ENCODE results near the gene SERHL2. TPM values are rescaled to one million over a fixed set of nuclear protein-coding genes. Genes with fewer than 3 reads are reported as not detected.
"Not testable (repeated sequence)": the region's sequence is repeated elsewhere in the genome, so short reads cannot be mapped to it uniquely, and the experiment has no call there.

Gene SERHL2
- total RNA-seq, 1 experiment from 2014 or later, result 0.61 TPM

DNA sequence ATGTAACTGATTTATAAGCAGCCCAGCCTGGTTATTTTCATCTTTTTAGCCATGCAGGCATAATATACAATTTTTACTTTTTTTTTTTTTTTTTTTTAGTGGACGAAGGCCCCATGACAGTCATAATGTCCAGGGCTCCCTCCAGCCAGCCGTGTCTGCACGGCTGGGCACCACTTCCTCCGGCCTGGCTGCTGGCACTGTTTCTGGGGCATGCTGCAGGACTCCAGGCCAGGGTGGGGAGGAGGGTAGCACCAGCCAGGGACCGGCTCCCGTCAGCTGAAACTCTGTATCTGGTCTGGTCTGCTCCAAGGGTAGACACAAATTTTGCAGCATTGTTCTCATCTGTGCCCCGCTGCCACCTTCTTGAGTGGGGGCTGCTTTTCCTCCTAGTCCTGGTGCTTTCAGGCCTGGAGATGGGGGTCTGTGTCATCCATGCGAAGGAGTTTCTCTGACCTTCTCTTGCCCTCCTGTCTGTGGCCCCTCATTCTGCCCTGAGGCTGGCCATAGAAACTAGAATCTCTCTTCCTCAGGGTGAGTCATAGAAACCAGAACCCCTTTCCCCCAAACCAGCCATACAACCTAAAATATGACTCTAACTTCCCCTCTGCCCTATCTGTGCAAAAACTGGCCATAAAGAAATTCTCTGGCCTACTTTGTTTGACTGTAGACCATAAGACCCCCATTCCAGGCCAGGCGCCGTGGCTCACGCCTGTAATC, 25.0 kb upstream of the SERHL2 start:
- no peaks in the 10 kb centered on the region for H3K9me3 Mint-ChIP-seq (ENCODE audit: unreplicated experiment)
- no peaks in the 10 kb centered on the region for H3K36me3 Mint-ChIP-seq (ENCODE audit: insufficient read depth, unreplicated experiment)
- TF ChIP-seq, protein P1, sequence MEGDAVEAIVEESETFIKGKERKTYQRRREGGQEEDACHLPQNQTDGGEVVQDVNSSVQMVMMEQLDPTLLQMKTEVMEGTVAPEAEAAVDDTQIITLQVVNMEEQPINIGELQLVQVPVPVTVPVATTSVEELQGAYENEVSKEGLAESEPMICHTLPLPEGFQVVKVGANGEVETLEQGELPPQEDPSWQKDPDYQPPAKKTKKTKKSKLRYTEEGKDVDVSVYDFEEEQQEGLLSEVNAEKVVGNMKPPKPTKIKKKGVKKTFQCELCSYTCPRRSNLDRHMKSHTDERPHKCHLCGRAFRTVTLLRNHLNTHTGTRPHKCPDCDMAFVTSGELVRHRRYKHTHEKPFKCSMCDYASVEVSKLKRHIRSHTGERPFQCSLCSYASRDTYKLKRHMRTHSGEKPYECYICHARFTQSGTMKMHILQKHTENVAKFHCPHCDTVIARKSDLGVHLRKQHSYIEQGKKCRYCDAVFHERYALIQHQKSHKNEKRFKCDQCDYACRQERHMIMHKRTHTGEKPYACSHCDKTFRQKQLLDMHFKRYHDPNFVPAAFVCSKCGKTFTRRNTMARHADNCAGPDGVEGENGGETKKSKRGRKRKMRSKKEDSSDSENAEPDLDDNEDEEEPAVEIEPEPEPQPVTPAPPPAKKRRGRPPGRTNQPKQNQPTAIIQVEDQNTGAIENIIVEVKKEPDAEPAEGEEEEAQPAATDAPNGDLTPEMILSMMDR (IDR thresholded peaks at IDR 0.05; ENCODE audit: insufficient read depth in 1 of 2, low read depth in 1 of 2, low read length in 1 of 2, severe bottlenecking in 1 of 2, unreplicated experiment in 1 of 2), result no peak
- H3K4me1 Mint-ChIP-seq (ENCODE audit: low read depth, unreplicated experiment), result peaks cover 26% of the 10 kb centered on the region
- ChIA-PET POLR2A (no interaction called here), CTCF (no interaction called here)
- Histone ChIP-seq H3K4me1 (peaks cover 19% of the 10 kb centered on the region), H3K4me3 (ENCODE audit: low read depth, low read length) (no peak overlapping the region), H3K9me3 (no peaks in the 10 kb centered on the region), H3K27me3 (replicated peaks; ENCODE audit: control insufficient read depth, insufficient read depth, low read length) (no peaks in the 10 kb centered on the region), H3K36me3 (ENCODE audit: control insufficient read depth, insufficient read depth, low read length) (no peaks in the 10 kb centered on the region)
- no peak overlapping the region for H3K4me3 Mint-ChIP-seq (ENCODE audit: unreplicated experiment)
- intact Hi-C loops (cut with micrococcal nuclease; ENCODE audit: unreplicated experiment), result no loop called here
- DNase-seq, result no peak
- BruUV-seq (replicated peaks), result no TSS peak
- H3K27ac Mint-ChIP-seq (ENCODE audit: unreplicated experiment), result peak overlapping the region; percentile 1
- H3K27me3 Mint-ChIP-seq (ENCODE audit: insufficient read depth, unreplicated experiment), result no peaks in the 10 kb centered on the region

DNA sequence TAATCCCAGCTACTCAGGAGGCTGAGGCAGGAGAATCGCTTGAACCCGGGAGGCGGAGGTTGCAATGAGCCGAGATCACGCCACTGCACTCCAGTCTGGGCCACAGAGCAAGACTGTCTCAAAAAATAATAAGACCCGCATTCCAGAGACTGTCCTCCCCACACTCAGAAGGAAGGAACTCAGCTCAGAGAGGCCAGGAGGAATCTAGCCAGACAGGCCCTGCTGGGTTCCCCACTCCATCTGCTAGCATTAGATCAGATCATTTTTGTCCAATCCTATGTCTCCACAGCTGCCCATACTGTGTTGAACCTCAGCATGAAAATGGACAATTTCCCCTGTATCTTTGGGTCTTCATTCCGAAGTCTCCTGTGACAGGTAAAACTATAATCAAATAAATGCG, 24.3 kb upstream of the SERHL2 start:
- H3K36me3 Mint-ChIP-seq (ENCODE audit: insufficient read depth, unreplicated experiment); H3K4me3 Mint-ChIP-seq (ENCODE audit: unreplicated experiment); H3K27me3 Mint-ChIP-seq (ENCODE audit: insufficient read depth, unreplicated experiment); intact Hi-C loops (cut with micrococcal nuclease; ENCODE audit: unreplicated experiment); H3K27me3 ChIP-seq (replicated peaks; ENCODE audit: control insufficient read depth, insufficient read depth, low read length); H3K4me3 ChIP-seq (ENCODE audit: low read depth, low read length); BruUV-seq (replicated peaks); H3K36me3 ChIP-seq (ENCODE audit: control insufficient read depth, insufficient read depth, low read length); H3K9me3 ChIP-seq; POLR2A ChIA-PET; H3K9me3 Mint-ChIP-seq (ENCODE audit: unreplicated experiment): not testable (repeated sequence)
- peaks cover 19% of the 10 kb centered on the region for H3K4me1 ChIP-seq
- Mint-ChIP-seq H3K27ac (ENCODE audit: unreplicated experiment) (peak overlapping the region; percentile 1), H3K4me1 (ENCODE audit: low read depth, unreplicated experiment) (peaks cover 30% of the 10 kb centered on the region)
- CTCF ChIA-PET, result interaction anchor here (0.5 kb wide), 1 partner anchor 23 kb away, joined by 5 read pairs; no protein-coding TSS in a partner anchor
- DNase-seq, result peak; percentile 55 to 56

DNA sequence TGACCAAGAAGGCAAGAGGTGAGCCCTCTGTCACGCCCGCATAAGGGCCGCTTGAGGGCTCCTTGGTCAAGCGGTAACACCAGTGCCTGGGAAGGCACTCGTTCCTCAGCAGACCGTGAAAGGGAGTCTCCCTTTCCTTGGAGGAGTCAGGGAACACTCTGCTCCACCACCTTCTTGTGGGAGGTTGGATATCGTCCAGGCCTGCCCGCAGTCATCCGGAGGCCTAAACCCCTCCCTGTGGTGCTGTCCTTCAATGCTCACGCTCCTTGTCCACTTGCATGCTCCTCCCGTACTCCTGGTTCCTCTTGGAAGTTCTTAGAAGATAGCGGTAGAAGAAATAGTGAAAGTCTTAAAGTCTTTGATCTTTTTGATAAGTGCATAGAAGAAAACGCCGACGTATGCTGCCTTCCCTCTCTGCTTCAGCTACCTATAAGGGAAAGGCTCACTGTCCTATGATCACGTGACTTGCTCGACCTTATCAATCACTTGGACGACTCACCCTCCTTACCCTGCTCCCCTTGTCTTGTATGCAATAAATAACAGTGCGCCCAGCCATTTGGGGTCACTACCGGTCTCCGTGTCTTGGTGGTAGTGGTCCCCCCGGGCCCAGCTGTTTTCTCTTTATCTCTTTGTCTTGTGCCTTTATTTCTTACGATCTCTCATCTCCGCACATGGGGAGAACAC, 22.2 kb upstream of the SERHL2 start:
- DNase-seq; H3K9me3 Mint-ChIP-seq (ENCODE audit: unreplicated experiment): not testable (repeated sequence)

DNA sequence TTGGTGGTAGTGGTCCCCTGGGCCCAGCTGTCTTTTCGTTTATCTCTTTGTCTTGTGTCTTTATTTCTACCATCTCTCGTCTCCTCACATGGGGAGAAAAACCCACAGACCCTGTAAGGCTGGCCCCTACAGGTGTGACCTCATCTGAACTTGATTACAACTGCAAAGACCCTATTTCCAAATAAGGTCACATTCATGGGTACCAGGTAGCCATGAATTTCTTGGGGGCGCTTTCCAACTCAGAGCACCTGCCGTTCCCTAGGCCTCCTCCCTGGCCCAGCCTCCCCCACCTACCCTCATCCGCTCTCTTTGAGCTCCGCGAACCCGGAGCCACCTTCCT, 20.1 kb upstream of the SERHL2 start:
- H3K36me3 ChIP-seq (ENCODE audit: control insufficient read depth, insufficient read depth, low read length), result no peaks in the 10 kb centered on the region
- intact Hi-C loops (cut with micrococcal nuclease; ENCODE audit: unreplicated experiment), result loop anchor here (1.0 kb wide), 1 partner anchor 81 kb away; the partner anchor contains the start of gene POLDIP3
- H3K4me3 Mint-ChIP-seq (ENCODE audit: unreplicated experiment), result peak overlapping the region; percentile 72
- no peaks in the 10 kb centered on the region for H3K27me3 Mint-ChIP-seq (ENCODE audit: insufficient read depth, unreplicated experiment)
- DNase-seq, result no peak
- TSS peak; percentile 61 for BruUV-seq (replicated peaks)
- no peaks in the 10 kb centered on the region for H3K27me3 ChIP-seq (replicated peaks; ENCODE audit: control insufficient read depth, insufficient read depth, low read length)
- TF ChIP-seq, protein P1 (IDR thresholded peaks at IDR 0.05; ENCODE audit: insufficient read depth in 1 of 2, low read depth in 1 of 2, low read length in 1 of 2, severe bottlenecking in 1 of 2, unreplicated experiment in 1 of 2), result no peak
- no peaks in the 10 kb centered on the region for H3K9me3 Mint-ChIP-seq (ENCODE audit: unreplicated experiment)
- peaks cover 19% of the 10 kb centered on the region for H3K4me1 ChIP-seq
- ChIA-PET POLR2A (no interaction called here), CTCF (no interaction called here)
- no peak overlapping the region for H3K27ac Mint-ChIP-seq (ENCODE audit: unreplicated experiment)
- no peaks in the 10 kb centered on the region for H3K9me3 ChIP-seq
- no peaks in the 10 kb centered on the region for H3K36me3 Mint-ChIP-seq (ENCODE audit: insufficient read depth, unreplicated experiment)
- H3K4me1 Mint-ChIP-seq (ENCODE audit: low read depth, unreplicated experiment), result peaks cover 23% of the 10 kb centered on the region
- H3K4me3 ChIP-seq (ENCODE audit: low read depth, low read length), result no peak overlapping the region

More for the DNA sequence above, 22.2 kb upstream of the SERHL2 start:
- POLR2A ChIA-PET; BruUV-seq (replicated peaks); CTCF ChIA-PET; H3K36me3 Mint-ChIP-seq (ENCODE audit: insufficient read depth, unreplicated experiment); H3K4me3 Mint-ChIP-seq (ENCODE audit: unreplicated experiment); H3K9me3 ChIP-seq; H3K27me3 ChIP-seq (replicated peaks; ENCODE audit: control insufficient read depth, insufficient read depth, low read length); H3K27ac Mint-ChIP-seq (ENCODE audit: unreplicated experiment); H3K27me3 Mint-ChIP-seq (ENCODE audit: insufficient read depth, unreplicated experiment); H3K36me3 ChIP-seq (ENCODE audit: control insufficient read depth, insufficient read depth, low read length); intact Hi-C loops (cut with micrococcal nuclease; ENCODE audit: unreplicated experiment); H3K4me3 ChIP-seq (ENCODE audit: low read depth, low read length): not testable (repeated sequence)
- H3K4me1 Mint-ChIP-seq (ENCODE audit: low read depth, unreplicated experiment), result peaks cover 30% of the 10 kb centered on the region
- H3K4me1 ChIP-seq, result peaks cover 19% of the 10 kb centered on the region

DNA sequence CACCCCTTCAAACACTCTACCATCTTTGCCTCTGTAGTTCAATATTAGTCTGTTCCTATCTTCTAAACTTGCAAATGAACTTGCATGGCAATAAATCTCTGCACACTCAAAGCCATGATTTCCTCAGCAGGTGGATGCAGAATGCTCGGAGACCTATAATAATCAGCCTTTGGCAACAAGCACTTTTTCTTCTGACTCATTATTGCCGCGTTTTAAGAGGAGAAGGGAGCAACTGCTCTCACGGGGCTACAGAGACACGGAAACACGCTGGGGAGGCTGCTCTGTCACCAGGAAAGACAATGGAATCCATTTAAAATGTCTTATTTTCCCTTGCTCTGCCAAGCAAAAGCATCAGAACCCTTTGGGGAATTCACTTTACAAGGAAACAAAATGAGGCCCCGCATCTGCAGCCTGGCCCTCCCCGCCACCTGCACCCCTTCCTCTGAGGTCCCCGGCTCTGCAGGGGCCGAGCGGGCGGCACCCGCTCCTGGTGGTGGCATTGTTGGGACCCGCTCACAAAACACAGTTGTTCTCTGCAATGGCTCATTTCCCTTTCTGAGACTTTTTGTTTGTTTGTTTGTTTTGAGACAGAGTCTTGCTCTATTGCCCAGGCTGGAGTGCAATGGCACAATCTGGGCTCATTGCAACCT, 18.5 kb upstream of the SERHL2 start:
- H3K4me3 Mint-ChIP-seq (ENCODE audit: unreplicated experiment); BruUV-seq (replicated peaks); H3K36me3 Mint-ChIP-seq (ENCODE audit: insufficient read depth, unreplicated experiment); POLR2A ChIA-PET; H3K4me1 Mint-ChIP-seq (ENCODE audit: low read depth, unreplicated experiment); CTCF ChIA-PET; H3K27me3 ChIP-seq (replicated peaks; ENCODE audit: control insufficient read depth, insufficient read depth, low read length); H3K27me3 Mint-ChIP-seq (ENCODE audit: insufficient read depth, unreplicated experiment); H3K9me3 Mint-ChIP-seq (ENCODE audit: unreplicated experiment); DNase-seq; H3K4me3 ChIP-seq (ENCODE audit: low read depth, low read length); H3K9me3 ChIP-seq; intact Hi-C loops (cut with micrococcal nuclease; ENCODE audit: unreplicated experiment); H3K36me3 ChIP-seq (ENCODE audit: control insufficient read depth, insufficient read depth, low read length); H3K27ac Mint-ChIP-seq (ENCODE audit: unreplicated experiment): not testable (repeated sequence)
- peaks cover 11% of the 10 kb centered on the region; the same call in 1 of the 2 replicates for H3K4me1 ChIP-seq
